PC-9 (cell line): ENCODE results near the gene SDR42E2.

Experiments
- EZH2 ChIP-seq: fragments of 200-600 bp; sonication (generic); IDR thresholded peaks from 2 replicates; pipeline ENCODE4 v1.8.0; 2017; ENCODE audit warnings: antibody characterized with exemption, low read depth
- TF ChIP-seq, protein P1 (sequence below): fragments of 200-600 bp; sonication (generic); conservative IDR thresholded peaks from 2 replicates; pipeline ENCODE4 v1.6.1; 2017; ENCODE audit warnings: mixed run types, antibody characterized with exemption, mild to moderate bottlenecking, moderate library complexity

DNA sequence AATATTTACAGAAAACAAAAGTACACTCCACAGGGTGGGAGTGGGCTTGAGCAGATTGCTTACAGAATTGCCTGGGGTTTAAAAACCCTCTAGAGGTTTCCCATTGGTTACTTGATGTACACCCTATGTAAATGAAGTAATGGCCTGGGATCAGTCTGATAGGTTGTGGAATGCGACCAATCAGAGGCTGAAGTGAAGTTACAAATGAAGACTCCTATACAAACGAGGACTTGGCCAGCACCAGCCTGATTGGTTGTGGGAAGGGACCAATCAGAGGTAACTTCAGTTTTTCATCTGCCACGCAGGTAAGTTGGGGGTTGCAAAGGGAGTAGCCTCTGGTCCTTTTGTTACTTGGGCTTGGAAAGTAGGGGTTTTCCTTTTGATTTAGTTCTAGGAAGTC is 52.6 kb downstream of the SDR42E2 start:
- no peak for TF ChIP-seq EZH2
- TF ChIP-seq, protein P1, sequence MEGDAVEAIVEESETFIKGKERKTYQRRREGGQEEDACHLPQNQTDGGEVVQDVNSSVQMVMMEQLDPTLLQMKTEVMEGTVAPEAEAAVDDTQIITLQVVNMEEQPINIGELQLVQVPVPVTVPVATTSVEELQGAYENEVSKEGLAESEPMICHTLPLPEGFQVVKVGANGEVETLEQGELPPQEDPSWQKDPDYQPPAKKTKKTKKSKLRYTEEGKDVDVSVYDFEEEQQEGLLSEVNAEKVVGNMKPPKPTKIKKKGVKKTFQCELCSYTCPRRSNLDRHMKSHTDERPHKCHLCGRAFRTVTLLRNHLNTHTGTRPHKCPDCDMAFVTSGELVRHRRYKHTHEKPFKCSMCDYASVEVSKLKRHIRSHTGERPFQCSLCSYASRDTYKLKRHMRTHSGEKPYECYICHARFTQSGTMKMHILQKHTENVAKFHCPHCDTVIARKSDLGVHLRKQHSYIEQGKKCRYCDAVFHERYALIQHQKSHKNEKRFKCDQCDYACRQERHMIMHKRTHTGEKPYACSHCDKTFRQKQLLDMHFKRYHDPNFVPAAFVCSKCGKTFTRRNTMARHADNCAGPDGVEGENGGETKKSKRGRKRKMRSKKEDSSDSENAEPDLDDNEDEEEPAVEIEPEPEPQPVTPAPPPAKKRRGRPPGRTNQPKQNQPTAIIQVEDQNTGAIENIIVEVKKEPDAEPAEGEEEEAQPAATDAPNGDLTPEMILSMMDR, result no peak
